H9 (cell line): ENCODE data around the gene MFSD1. TPM values are rescaled to one million over a fixed set of nuclear protein-coding genes. Genes with fewer than 3 reads are reported as not detected.

Experiments used
- DNase-seq: peaks from one replicate; pipeline ENCODE4 v3.0.0-alpha.2; 2017
- H2AFZ ChIP-seq: one replicate; pipeline ENCODE4 v1.6.1; 2013; ENCODE audit warnings: mild to moderate bottlenecking, low read length, control low read depth, moderate library complexity
- H2AK5ac ChIP-seq: 2 replicates; pipeline ENCODE4 v1.6.1; 2013; ENCODE audit warnings: low read length, control low read depth, mixed read lengths; ENCODE audit not compliant: insufficient read length
- H2BK120ac ChIP-seq: one replicate; pipeline ENCODE4 v1.6.1; 2013; ENCODE audit warnings: low read depth, mild to moderate bottlenecking, low read length, control low read depth, inconsistent platforms; ENCODE audit not compliant: poor library complexity, severe bottlenecking
- H2BK12ac ChIP-seq: 2 replicates; pipeline ENCODE4 v1.6.1; 2013; ENCODE audit warnings: low read length, control low read depth, mixed read lengths, low read depth; ENCODE audit not compliant: insufficient read length
- H2BK15ac ChIP-seq: 2 replicates; pipeline ENCODE4 v1.6.1; 2013; ENCODE audit warnings: low read depth, low read length, control low read depth
- H2BK20ac ChIP-seq: one replicate; pipeline ENCODE4 v1.6.1; 2013; ENCODE audit warnings: low read depth, mild to moderate bottlenecking, low read length, control low read depth, inconsistent platforms; ENCODE audit not compliant: poor library complexity, severe bottlenecking
- H2BK5ac ChIP-seq: 2 replicates; pipeline ENCODE4 v1.6.1; 2013; ENCODE audit warnings: low read length, control low read depth, mixed read lengths; ENCODE audit not compliant: insufficient read length
- H3K14ac ChIP-seq: 2 replicates; pipeline ENCODE4 v1.6.1; 2013; ENCODE audit warnings: low read length, control low read depth; ENCODE audit not compliant: insufficient read depth
- H3K18ac ChIP-seq: 2 replicates; pipeline ENCODE4 v1.6.1; 2013; ENCODE audit warnings: low read depth, mild to moderate bottlenecking, mixed read lengths, low read length, control low read depth; ENCODE audit not compliant: insufficient read length
- H3K23ac ChIP-seq: 2 replicates; pipeline ENCODE4 v1.6.1; 2013; ENCODE audit warnings: low read length, control low read depth, mixed read lengths, low read depth; ENCODE audit not compliant: insufficient read length
- H3K23me2 ChIP-seq: 2 replicates; pipeline ENCODE4 v1.6.1; 2013; ENCODE audit warnings: low read depth, mild to moderate bottlenecking, mixed read lengths, low read length, control low read depth; ENCODE audit not compliant: insufficient read length, poor library complexity, severe bottlenecking
- H3K27ac ChIP-seq: 2 replicates; pipeline ENCODE4 v1.5.1; 2013; ENCODE audit warnings: low read length, control low read depth, mixed read lengths, low read depth; ENCODE audit not compliant: insufficient read length
- H3K27me3 ChIP-seq: 2 replicates; pipeline ENCODE4 v1.6.1; 2013; ENCODE audit warnings: low read length, control low read depth, inconsistent platforms; ENCODE audit not compliant: insufficient read depth
- H3K4ac ChIP-seq: 2 replicates; pipeline ENCODE4 v1.6.1; 2013; ENCODE audit warnings: low read depth, mild to moderate bottlenecking, control low read depth, inconsistent platforms, low read length, moderate library complexity
- H3K4me1 ChIP-seq: 2 replicates; pipeline ENCODE4 v1.6.1; 2013; ENCODE audit warnings: low read length, control low read depth, inconsistent platforms; ENCODE audit not compliant: insufficient read depth
- H3K4me2 ChIP-seq: 2 replicates; pipeline ENCODE4 v1.6.1; 2013; ENCODE audit warnings: low read length, control low read depth, mixed read lengths; ENCODE audit not compliant: insufficient read length, insufficient read depth
- H3K56ac ChIP-seq: 2 replicates; pipeline ENCODE4 v1.6.1; 2013; ENCODE audit warnings: low read depth, mild to moderate bottlenecking, mixed read lengths, low read length, control low read depth; ENCODE audit not compliant: insufficient read length
- H3K79me1 ChIP-seq: 2 replicates; pipeline ENCODE4 v1.6.1; 2013; ENCODE audit warnings: low read depth, mild to moderate bottlenecking, moderate library complexity, low read length, control low read depth, inconsistent platforms; ENCODE audit not compliant: insufficient read depth, poor library complexity, severe bottlenecking
- H3K79me2 ChIP-seq: 2 replicates; pipeline ENCODE4 v1.6.1; 2013; ENCODE audit warnings: low read length, control low read depth, inconsistent platforms; ENCODE audit not compliant: insufficient read depth
- H3K9ac ChIP-seq: 2 replicates; pipeline ENCODE4 v1.6.1; 2013; ENCODE audit warnings: low read length, control low read depth, mixed read lengths; ENCODE audit not compliant: insufficient read length; ENCODE audit errors: extremely low read depth
- H3K9me3 ChIP-seq: one replicate; pipeline ENCODE4 v1.6.1; 2013; ENCODE audit warnings: low read depth, low read length, inconsistent platforms; ENCODE audit not compliant: control insufficient read depth
- H3T11ph ChIP-seq: one replicate; pipeline ENCODE4 v1.6.1; 2013; ENCODE audit warnings: mild to moderate bottlenecking, low read length, control low read depth, inconsistent platforms
- H4K20me1 ChIP-seq: one replicate; pipeline ENCODE4 v1.6.1; 2013; ENCODE audit not compliant: control insufficient read depth, insufficient read length, insufficient read depth
- H4K5ac ChIP-seq: 2 replicates; pipeline ENCODE4 v1.6.1; 2013; ENCODE audit warnings: low read depth, mild to moderate bottlenecking, mixed read lengths, low read length, control low read depth; ENCODE audit not compliant: insufficient read length
- H4K8ac ChIP-seq: replicated peaks from 2 replicates; pipeline ENCODE4 v1.6.1; 2013; ENCODE audit warnings: low read length, control low read depth, mixed read lengths, low read depth; ENCODE audit not compliant: insufficient read length
- H4K91ac ChIP-seq: 2 replicates; pipeline ENCODE4 v1.6.1; 2013; ENCODE audit warnings: low read depth, mild to moderate bottlenecking, moderate library complexity, mixed read lengths, low read length, control low read depth; ENCODE audit not compliant: insufficient read length
- H3K27ac Mint-ChIP-seq, 3 experiments: 2 replicates in 2 of 3; 3 replicates in 1 of 3; pipeline ENCODE4 v1.8.0; 2020 to 2021; ENCODE audit warnings: mixed read lengths in 3 of 3, mild to moderate bottlenecking in 1 of 3, moderate library complexity in 1 of 3
- H3K27me3 Mint-ChIP-seq: 2 replicates; pipeline ENCODE4 v1.8.0; 2021; ENCODE audit warnings: low read depth, mild to moderate bottlenecking, moderate library complexity, mixed read lengths
- H3K36me3 Mint-ChIP-seq, 3 experiments: 2 replicates in 2 of 3; 3 replicates in 1 of 3; pipeline ENCODE4 v1.8.0; 2020 to 2021; ENCODE audit warnings: low read depth in 3 of 3, mixed read lengths in 3 of 3; ENCODE audit not compliant: insufficient read depth in 1 of 3
- H3K4me1 Mint-ChIP-seq, 2 experiments: 2 replicates each; pipeline ENCODE4 v1.8.0; 2020; ENCODE audit warnings: mixed read lengths in 2 of 2
- H3K4me3 Mint-ChIP-seq, 2 experiments: 2 replicates in 1 of 2; 3 replicates in 1 of 2; pipeline ENCODE4 v1.8.0; 2020 to 2021; ENCODE audit warnings: mild to moderate bottlenecking in 2 of 2, mixed read lengths in 2 of 2, moderate library complexity in 1 of 2
- H3K9me3 Mint-ChIP-seq, 2 experiments: 2 replicates in 1 of 2; 3 replicates in 1 of 2; pipeline ENCODE4 v1.8.0; 2020; ENCODE audit warnings: mild to moderate bottlenecking in 2 of 2, mixed read lengths in 2 of 2, moderate library complexity in 1 of 2
- CTCF ChIP-seq: fragments of 200-600 bp; sonication (generic); conservative IDR thresholded peaks from 3 replicates; pipeline ENCODE4 v1.8.0; 2021; ENCODE audit warnings: antibody characterized with exemption, mild to moderate bottlenecking
- WGBS: extraction: QIAGEN DNeasy Blood & Tissue Kit; methylation state at CpG from one replicate; pipeline ENCODE4 v1.1.7; 2013; ENCODE audit warnings: missing lambda C conversion rate, low lambda C conversion rate, mixed read lengths; ENCODE audit not compliant: insufficient read length; ENCODE audit errors: extremely low coverage; 5-methylcytosine and 5-hydroxymethylcytosine counted together
- total RNA-seq: library from RNA; stranded (reverse); gene quantifications from 2 replicates; pipeline ENCODE4 v1.2.1, GENCODE V29; 2021

The MFSD1 gene
- total RNA-seq, 1 experiment from 2014 or later = 9.5 TPM

- H3K4me1 Mint-ChIP-seq = peaks cover under 1% of the 10 kb centered on the region in 2 experiments; a peak in 2 of 4 replicates
- Histone ChIP-seq H3K23me2 (no peaks in the 10 kb centered on the region), H4K8ac (no peak overlapping the region), H3K79me2 (no peaks in the 10 kb centered on the region), H3K9ac (no peak overlapping the region), H3K27me3 (no peaks in the 10 kb centered on the region), H3K79me1 (no peaks in the 10 kb centered on the region), H3K27ac (no peak overlapping the region), H2BK12ac (no peak overlapping the region), H4K20me1 (no peaks in the 10 kb centered on the region), H4K5ac (no peak overlapping the region), H2AK5ac (no peak overlapping the region), H3K4me2 (no peak overlapping the region), H3K4ac (no peak overlapping the region), H3K9me3 (no peaks in the 10 kb centered on the region), H3K56ac (no peak overlapping the region), H4K91ac (no peak overlapping the region), H2BK120ac (no peak overlapping the region), H3K23ac (no peak overlapping the region), H2AFZ (no peak overlapping the region), H3K4me1 (no peaks in the 10 kb centered on the region), H3K14ac (no peak overlapping the region), H2BK20ac (no peak overlapping the region), H3T11ph (no peak overlapping the region), H2BK15ac (no peak overlapping the region), H3K18ac (no peak overlapping the region), H2BK5ac (no peak overlapping the region)
- no peak for TF ChIP-seq CTCF
- H3K36me3 Mint-ChIP-seq = no peaks in the 10 kb centered on the region
- H3K9me3 Mint-ChIP-seq = no peaks in the 10 kb centered on the region
- no CpG with 5 or more reads among the region's 3 CpGs for WGBS
- no peak overlapping the region for H3K4me3 Mint-ChIP-seq
- no peak for DNase-seq
- peaks cover 5% of the 10 kb centered on the region for H3K27me3 Mint-ChIP-seq
- H3K27ac Mint-ChIP-seq = no peak overlapping the region
These were observed 15.9 kb upstream of the MFSD1 start for GRCh38 chr3:158785972-158786371.
